SU-DHL-6 (cell line): ENCODE data around the gene VAT1L.

Source experiments
- H2AFZ ChIP-seq: fragments of 200-600 bp; sonication (generic); 2 replicates; pipeline ENCODE4 v1.6.1; 2014; ENCODE audit warnings: low read depth, mild to moderate bottlenecking, moderate library complexity, mixed read lengths, antibody characterized with exemption, low read length; ENCODE audit not compliant: severe bottlenecking
- H3F3A ChIP-seq: fragments of 200-600 bp; shearing (Covaris generic); 2 replicates; pipeline ENCODE4 v1.6.0; 2016; ENCODE audit warnings: antibody characterized with exemption, mild to moderate bottlenecking; ENCODE audit not compliant: insufficient read depth
- H3K27ac ChIP-seq: fragments of 200-600 bp; sonication (generic); 2 replicates; pipeline ENCODE4 v1.5.1; 2016; ENCODE audit warnings: low read depth, mild to moderate bottlenecking, low read length, moderate library complexity, mixed read lengths
- H3K27me3 ChIP-seq: fragments of 200-600 bp; sonication (generic), shearing (Covaris generic); 2 replicates; pipeline ENCODE4 v1.6.0; 2014; ENCODE audit warnings: mild to moderate bottlenecking, low read length
- H3K36me3 ChIP-seq: fragments of 200-600 bp; sonication (generic); 2 replicates; pipeline ENCODE4 v1.6.1; 2014; ENCODE audit warnings: mild to moderate bottlenecking, low read length, mixed read lengths
- H3K4me2 ChIP-seq: fragments of 300-600, 200-600 bp; shearing (Covaris generic), sonication (generic); 2 replicates; pipeline ENCODE4 v1.6.0; 2014; ENCODE audit warnings: low read length, low read depth, mild to moderate bottlenecking; ENCODE audit not compliant: poor library complexity, severe bottlenecking
- H3K4me3 ChIP-seq: fragments of 200-600 bp; sonication (generic); 2 replicates; pipeline ENCODE4 v1.5.1; 2014; ENCODE audit warnings: antibody characterized with exemption, low read length, mild to moderate bottlenecking, mixed read lengths; ENCODE audit not compliant: insufficient read depth, poor library complexity, severe bottlenecking
- H3K79me2 ChIP-seq: fragments of 200-600 bp; sonication (generic); 2 replicates; pipeline ENCODE4 v1.6.1; 2014; ENCODE audit warnings: mild to moderate bottlenecking, low read length, moderate library complexity; ENCODE audit not compliant: insufficient read depth
- H3K9ac ChIP-seq: fragments of 200-600 bp; sonication (generic); 2 replicates; pipeline ENCODE4 v1.7.0; 2014; ENCODE audit warnings: mild to moderate bottlenecking, low read length
- H3K9me2 ChIP-seq: fragments of 200-600 bp; sonication (generic); replicated peaks from 2 replicates; pipeline ENCODE4 v1.6.1; 2014; ENCODE audit warnings: low read length; ENCODE audit not compliant: insufficient read depth
- H3K9me3 ChIP-seq: fragments of 200-600 bp; sonication (generic); 2 replicates; pipeline ENCODE4 v1.6.1; 2014; ENCODE audit warnings: low read length, mixed read lengths; ENCODE audit not compliant: insufficient read depth
- H4K20me1 ChIP-seq: fragments of 200-600 bp; sonication (generic); 2 replicates; pipeline ENCODE4 v1.6.1; 2014; ENCODE audit warnings: low read depth, mild to moderate bottlenecking, antibody characterized with exemption, low read length, moderate library complexity, mixed read lengths
- EZH2phosphoT487 ChIP-seq: fragments of 200-600 bp; sonication (generic), shearing (Covaris generic); conservative IDR thresholded peaks from 2 replicates; pipeline ENCODE4 v1.6.1; 2018; ENCODE audit warnings: mild to moderate bottlenecking, antibody characterized with exemption, low read length, moderate library complexity, mixed read lengths
- TF ChIP-seq, protein P1 (sequence below): fragments of 200-600 bp; sonication (generic); IDR thresholded peaks from one replicate; pipeline ENCODE4 v1.5.1; 2017; ENCODE audit warnings: antibody characterized with exemption, mild to moderate bottlenecking, low read length, moderate library complexity; ENCODE audit not compliant: insufficient read depth, poor library complexity, severe bottlenecking

Gene VAT1L

GRCh38 chr16:77967054-77967904, 178.9 kb downstream of the VAT1L start:
- Histone ChIP-seq H3K4me3 (no peak overlapping the region), H2AFZ (no peak overlapping the region), H3K27ac (no peak overlapping the region), H3K79me2 (no peaks in the 10 kb centered on the region), H3K27me3 (no peaks in the 10 kb centered on the region), H3K9me3 (no peaks in the 10 kb centered on the region), H3F3A (no peaks in the 10 kb centered on the region), H3K4me2 (no peak overlapping the region), H3K9ac (no peak overlapping the region), H4K20me1 (no peaks in the 10 kb centered on the region), H3K9me2 (no peaks in the 10 kb centered on the region), H3K36me3 (no peaks in the 10 kb centered on the region)
- no peak for TF ChIP-seq EZH2phosphoT487
- TF ChIP-seq, protein P1, sequence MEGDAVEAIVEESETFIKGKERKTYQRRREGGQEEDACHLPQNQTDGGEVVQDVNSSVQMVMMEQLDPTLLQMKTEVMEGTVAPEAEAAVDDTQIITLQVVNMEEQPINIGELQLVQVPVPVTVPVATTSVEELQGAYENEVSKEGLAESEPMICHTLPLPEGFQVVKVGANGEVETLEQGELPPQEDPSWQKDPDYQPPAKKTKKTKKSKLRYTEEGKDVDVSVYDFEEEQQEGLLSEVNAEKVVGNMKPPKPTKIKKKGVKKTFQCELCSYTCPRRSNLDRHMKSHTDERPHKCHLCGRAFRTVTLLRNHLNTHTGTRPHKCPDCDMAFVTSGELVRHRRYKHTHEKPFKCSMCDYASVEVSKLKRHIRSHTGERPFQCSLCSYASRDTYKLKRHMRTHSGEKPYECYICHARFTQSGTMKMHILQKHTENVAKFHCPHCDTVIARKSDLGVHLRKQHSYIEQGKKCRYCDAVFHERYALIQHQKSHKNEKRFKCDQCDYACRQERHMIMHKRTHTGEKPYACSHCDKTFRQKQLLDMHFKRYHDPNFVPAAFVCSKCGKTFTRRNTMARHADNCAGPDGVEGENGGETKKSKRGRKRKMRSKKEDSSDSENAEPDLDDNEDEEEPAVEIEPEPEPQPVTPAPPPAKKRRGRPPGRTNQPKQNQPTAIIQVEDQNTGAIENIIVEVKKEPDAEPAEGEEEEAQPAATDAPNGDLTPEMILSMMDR: no peak

DNA sequence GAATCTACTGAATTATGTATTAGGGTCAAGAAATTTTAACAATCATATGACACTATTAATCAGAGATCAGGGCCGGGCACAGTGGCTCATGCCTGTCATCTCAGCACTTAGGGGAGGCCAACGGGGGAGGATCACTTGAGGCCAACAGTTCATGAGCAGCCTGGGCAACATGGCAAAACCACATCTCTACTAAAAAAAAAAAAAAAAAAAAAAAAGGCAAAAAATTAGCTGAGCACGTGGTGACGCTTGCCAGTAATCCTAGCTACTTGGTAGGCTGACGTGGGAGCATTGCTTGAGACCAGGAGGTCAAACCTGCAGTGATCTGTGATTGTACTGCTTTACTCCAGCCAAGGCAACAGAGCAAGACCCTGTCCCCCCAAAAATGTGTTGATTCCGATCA, 181.5 kb downstream of the VAT1L start:
- no peaks in the 10 kb centered on the region for H3K27me3 ChIP-seq
- no peaks in the 10 kb centered on the region for H3F3A ChIP-seq
- H4K20me1 ChIP-seq: no peaks in the 10 kb centered on the region
- H2AFZ ChIP-seq: no peak overlapping the region
- H3K4me3 ChIP-seq: no peak overlapping the region
- no peaks in the 10 kb centered on the region for H3K9me2 ChIP-seq
- no peaks in the 10 kb centered on the region for H3K79me2 ChIP-seq
- TF ChIP-seq, protein P1: no peak
- TF ChIP-seq EZH2phosphoT487: no peak
- H3K27ac ChIP-seq: no peak overlapping the region
- no peak overlapping the region for H3K4me2 ChIP-seq
- no peak overlapping the region for H3K9ac ChIP-seq
- H3K36me3 ChIP-seq: no peaks in the 10 kb centered on the region
- H3K9me3 ChIP-seq: no peaks in the 10 kb centered on the region

GRCh38 chr16:77970371-77970770, 182.0 kb downstream of the VAT1L start:
- no peaks in the 10 kb centered on the region for H3F3A ChIP-seq
- no peaks in the 10 kb centered on the region for H3K27me3 ChIP-seq
- H3K9me3 ChIP-seq: no peaks in the 10 kb centered on the region
- H3K79me2 ChIP-seq: no peaks in the 10 kb centered on the region
- H3K4me3 ChIP-seq: no peak overlapping the region
- TF ChIP-seq, protein P1: no peak
- TF ChIP-seq EZH2phosphoT487: no peak
- H2AFZ ChIP-seq: no peak overlapping the region
- H4K20me1 ChIP-seq: no peaks in the 10 kb centered on the region
- no peak overlapping the region for H3K4me2 ChIP-seq
- H3K36me3 ChIP-seq: no peaks in the 10 kb centered on the region
- H3K27ac ChIP-seq: no peak overlapping the region
- H3K9me2 ChIP-seq: no peaks in the 10 kb centered on the region
- H3K9ac ChIP-seq: no peak overlapping the region
